GM19328 (cell line): ENCODE results near the gene FXYD6.
"Not testable (repeated sequence)": the region's sequence is repeated elsewhere in the genome, so short reads cannot be mapped to it uniquely, and the experiment has no call there.

Experiments
- ATAC-seq: cut with Tn5 transposase; IDR thresholded peaks from one replicate; pipeline ENCODE4 v1.9.1; 2021; ENCODE audit warnings: mild to moderate bottlenecking, moderate library complexity; ENCODE audit not compliant: unreplicated experiment

FXYD6 gene

GRCh38 chr11:117871160-117871559 lies 5.3 kb downstream of the FXYD6 start:
- ATAC-seq: no peak

GRCh38 chr11:117870103-117870952 lies 6.1 kb downstream of the FXYD6 start:
- ATAC-seq: no peak

- no peak for ATAC-seq
Measured at GRCh38 chr11:117869604-117870003, 6.9 kb downstream of the FXYD6 start.

- no peak for ATAC-seq
Measured at GRCh38 chr11:117868815-117869561, 7.5 kb downstream of the FXYD6 start.

- no peak for ATAC-seq
Measured at GRCh38 chr11:117868088-117868487, 8.4 kb downstream of the FXYD6 start.

- no peak for ATAC-seq
Measured at GRCh38 chr11:117866526-117866925, 9.9 kb downstream of the FXYD6 start.

- ATAC-seq: not testable (repeated sequence)
Measured at GRCh38 chr11:117865546-117865945, 10.9 kb downstream of the FXYD6 start.

- ATAC-seq: no peak
Measured at GRCh38 chr11:117863383-117863782, 13.1 kb downstream of the FXYD6 start.

- ATAC-seq: no peak
Measured at GRCh38 chr11:117862753-117863152, 13.7 kb downstream of the FXYD6 start.

GRCh38 chr11:117862019-117862725 lies 14.3 kb downstream of the FXYD6 start:
- ATAC-seq: no peak

- ATAC-seq: no peak
Measured at GRCh38 chr11:117861151-117862018, 15.1 kb downstream of the FXYD6 start.

- ATAC-seq: no peak
Measured at GRCh38 chr11:117860139-117860538, 16.3 kb downstream of the FXYD6 start.

- ATAC-seq: no peak
Measured at GRCh38 chr11:117859488-117860112, 16.9 kb downstream of the FXYD6 start.

- ATAC-seq: no peak
Measured at GRCh38 chr11:117859061-117859460, 17.4 kb downstream of the FXYD6 start.

GRCh38 chr11:117857734-117858414 lies 18.6 kb downstream of the FXYD6 start:
- ATAC-seq: no peak

GRCh38 chr11:117855912-117856651 lies 20.4 kb downstream of the FXYD6 start:
- no peak for ATAC-seq

GRCh38 chr11:117855186-117855845 lies 21.1 kb downstream of the FXYD6 start:
- ATAC-seq: no peak

GRCh38 chr11:117852309-117852708 lies 24.1 kb downstream of the FXYD6 start:
- no peak for ATAC-seq
